ENCODE results near the gene GAMT.
A peak's percentile ranks its signal among the peaks of the same experiment; 100 is the strongest.

Gene GAMT

DNA sequence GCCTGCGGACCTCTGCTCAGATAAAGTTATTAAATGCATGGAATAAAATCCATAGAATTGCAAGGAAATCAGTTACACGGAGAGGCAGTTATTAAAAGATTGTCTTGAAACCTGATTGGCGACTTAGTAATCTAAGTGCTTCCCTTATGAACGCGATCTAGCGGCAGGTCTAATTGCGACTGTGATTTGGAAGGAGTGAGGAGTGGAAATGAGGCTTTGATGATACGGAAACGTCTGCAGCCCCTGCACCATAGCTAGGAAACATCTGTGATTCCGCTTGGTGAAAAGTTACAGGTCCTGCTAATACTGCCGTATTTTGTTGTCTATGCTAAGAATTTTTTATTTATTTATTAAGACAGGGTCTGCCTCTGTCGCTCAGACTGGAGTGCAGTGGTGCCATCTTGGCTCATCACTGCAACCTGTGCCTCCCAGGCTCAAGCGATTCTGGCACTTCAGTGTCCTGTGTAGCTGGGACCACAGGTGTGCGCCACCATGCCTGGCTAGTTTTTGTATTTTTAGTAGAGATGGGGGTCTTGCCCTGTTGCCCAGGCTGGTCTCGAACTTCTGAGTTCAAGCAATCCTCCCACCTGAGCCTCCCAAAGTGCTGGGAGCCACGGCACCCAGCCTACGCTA is 16.7 kb downstream of the GAMT start:
- peak overlapping the region; percentile 91 for H3K9ac ChIP-seq (ENCODE audit: low read length)
- no peaks in the 10 kb centered on the region for H4K20me1 ChIP-seq (ENCODE audit: insufficient read depth, low read length)
- no peaks in the 10 kb centered on the region for H3K9me2 ChIP-seq (replicated peaks; ENCODE audit: insufficient read depth, low read length)
- TF ChIP-seq, protein P1, sequence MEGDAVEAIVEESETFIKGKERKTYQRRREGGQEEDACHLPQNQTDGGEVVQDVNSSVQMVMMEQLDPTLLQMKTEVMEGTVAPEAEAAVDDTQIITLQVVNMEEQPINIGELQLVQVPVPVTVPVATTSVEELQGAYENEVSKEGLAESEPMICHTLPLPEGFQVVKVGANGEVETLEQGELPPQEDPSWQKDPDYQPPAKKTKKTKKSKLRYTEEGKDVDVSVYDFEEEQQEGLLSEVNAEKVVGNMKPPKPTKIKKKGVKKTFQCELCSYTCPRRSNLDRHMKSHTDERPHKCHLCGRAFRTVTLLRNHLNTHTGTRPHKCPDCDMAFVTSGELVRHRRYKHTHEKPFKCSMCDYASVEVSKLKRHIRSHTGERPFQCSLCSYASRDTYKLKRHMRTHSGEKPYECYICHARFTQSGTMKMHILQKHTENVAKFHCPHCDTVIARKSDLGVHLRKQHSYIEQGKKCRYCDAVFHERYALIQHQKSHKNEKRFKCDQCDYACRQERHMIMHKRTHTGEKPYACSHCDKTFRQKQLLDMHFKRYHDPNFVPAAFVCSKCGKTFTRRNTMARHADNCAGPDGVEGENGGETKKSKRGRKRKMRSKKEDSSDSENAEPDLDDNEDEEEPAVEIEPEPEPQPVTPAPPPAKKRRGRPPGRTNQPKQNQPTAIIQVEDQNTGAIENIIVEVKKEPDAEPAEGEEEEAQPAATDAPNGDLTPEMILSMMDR (IDR thresholded peaks at IDR 0.05; ENCODE audit: low read length) = no peak
- TF ChIP-seq EZH2phosphoT487 (IDR thresholded peaks at IDR 0.05; ENCODE audit: low read length) = no peak
- TF ChIP-seq EZH2 (optimal IDR thresholded peaks at IDR 0.05; ENCODE audit: low read depth, low read length) = no peak
- H3K36me3 ChIP-seq (replicated peaks; ENCODE audit: insufficient read depth, low read length) = no peaks in the 10 kb centered on the region; the same call in 1 of the 2 replicates
- H3K9me3 ChIP-seq (replicated peaks; ENCODE audit: insufficient read depth, low read length) = no peaks in the 10 kb centered on the region
- H3K27me3 ChIP-seq (replicated peaks; ENCODE audit: insufficient read depth, low read length) = no peaks in the 10 kb centered on the region
- H2AFZ ChIP-seq (ENCODE audit: low read length) = peak overlapping the region; percentile 75
- H3K4me3 ChIP-seq (ENCODE audit: low read length) = peak overlapping the region; percentile 96
- peaks cover 20% of the 10 kb centered on the region for H3F3A ChIP-seq (ENCODE audit: insufficient read depth, low read length)
- peak overlapping the region; percentile 78; the same call in 1 of the 2 replicates for H3K27ac ChIP-seq (ENCODE audit: low read length)
- 0 out of 2 replicates have a peak, but pooled peaks cover 3% of the 10 kb centered on the region for H3K4me1 ChIP-seq (ENCODE audit: low read length)
- peaks cover 54% of the 10 kb centered on the region for H3K79me2 ChIP-seq (ENCODE audit: low read length)
- peak; percentile 43 for DNase-seq
- H3K4me2 ChIP-seq (ENCODE audit: low read depth, low read length) = peak overlapping the region; percentile 85

DNA sequence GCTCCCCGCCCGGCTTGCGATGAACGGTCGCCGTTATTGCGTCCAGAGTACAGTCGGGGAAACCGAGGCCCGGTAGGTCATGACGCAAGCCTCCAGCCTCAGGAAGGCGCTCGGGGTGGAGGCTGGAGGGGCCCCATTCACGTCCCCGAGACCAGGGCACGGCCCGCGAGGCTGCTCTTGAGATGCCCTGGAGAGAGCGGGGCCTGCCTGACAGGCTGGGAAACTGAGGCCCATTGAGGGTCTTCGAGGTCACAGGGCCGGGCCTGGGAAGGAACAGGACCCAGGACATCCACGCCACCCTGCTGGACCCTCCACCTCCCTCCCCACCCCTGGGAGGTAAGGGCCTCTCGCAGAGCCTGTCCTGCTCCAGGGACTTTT is 17.3 kb downstream of the GAMT start:
- DNase-seq = no peak
- peak overlapping the region; percentile 91 for H3K9ac ChIP-seq (ENCODE audit: low read length)
- no peaks in the 10 kb centered on the region for H4K20me1 ChIP-seq (ENCODE audit: insufficient read depth, low read length)
- TF ChIP-seq, protein P1 (IDR thresholded peaks at IDR 0.05; ENCODE audit: low read length) = no peak
- TF ChIP-seq EZH2phosphoT487 (IDR thresholded peaks at IDR 0.05; ENCODE audit: low read length) = no peak
- peak overlapping the region; percentile 75 for H2AFZ ChIP-seq (ENCODE audit: low read length)
- H3K27ac ChIP-seq (ENCODE audit: low read length) = peak overlapping the region; percentile 78; the same call in 1 of the 2 replicates
- H3K4me1 ChIP-seq (ENCODE audit: low read length) = 0 out of 2 replicates have a peak, but pooled peaks cover 3% of the 10 kb centered on the region
- H3K4me3 ChIP-seq (ENCODE audit: low read length) = peak overlapping the region; percentile 96
- H3K79me2 ChIP-seq (ENCODE audit: low read length) = peaks cover 49% of the 10 kb centered on the region
- no peaks in the 10 kb centered on the region for H3K27me3 ChIP-seq (replicated peaks; ENCODE audit: insufficient read depth, low read length)
- H3K9me2 ChIP-seq (replicated peaks; ENCODE audit: insufficient read depth, low read length) = no peaks in the 10 kb centered on the region
- H3K36me3 ChIP-seq (replicated peaks; ENCODE audit: insufficient read depth, low read length) = no peaks in the 10 kb centered on the region; the same call in 1 of the 2 replicates
- H3F3A ChIP-seq (ENCODE audit: insufficient read depth, low read length) = peaks cover 20% of the 10 kb centered on the region
- peak overlapping the region; percentile 85 for H3K4me2 ChIP-seq (ENCODE audit: low read depth, low read length)
- H3K9me3 ChIP-seq (replicated peaks; ENCODE audit: insufficient read depth, low read length) = no peaks in the 10 kb centered on the region

DNA sequence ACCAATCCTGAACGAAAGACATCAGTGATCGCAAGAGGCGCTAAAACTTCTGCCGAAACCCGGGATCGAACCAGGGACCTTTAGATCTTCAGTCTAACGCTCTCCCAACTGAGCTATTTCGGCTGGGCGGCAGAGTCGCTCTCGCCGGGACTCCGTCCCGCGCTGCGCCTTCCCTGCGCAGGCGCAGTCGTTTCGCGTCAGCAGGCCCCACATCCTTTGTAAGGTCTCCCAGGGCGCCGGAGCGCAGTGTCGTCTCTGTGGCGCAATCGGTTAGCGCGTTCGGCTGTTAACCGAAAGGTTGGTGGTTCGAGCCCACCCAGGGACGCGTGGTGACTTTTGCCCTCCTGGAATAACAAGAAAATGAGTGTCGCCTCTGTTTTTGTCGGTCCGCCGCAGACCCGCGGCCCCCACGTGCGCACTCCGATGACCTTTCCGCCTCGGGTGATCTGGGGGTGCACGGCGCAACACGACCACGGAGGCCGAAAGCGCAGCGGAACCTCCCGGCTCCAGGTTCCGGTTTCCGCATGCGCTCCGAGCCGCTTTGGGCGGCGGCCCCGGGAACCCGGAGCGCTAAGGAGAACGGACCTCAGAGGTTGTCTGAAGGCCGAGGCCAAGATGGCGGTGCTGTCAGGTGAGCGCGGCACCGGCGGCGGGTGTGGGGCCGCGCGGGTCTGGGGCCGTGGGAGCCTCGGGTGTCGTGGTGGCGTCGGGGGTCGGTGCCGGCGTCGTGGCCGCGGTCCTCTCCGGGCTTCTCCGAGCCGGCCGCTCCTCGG is 17.8 kb downstream of the GAMT start, which contains the start of gene NDUFS7:
Gene NDUFS7, plus strand, starts transcription at position 596 of the 773 bp plus-strand sequence. Its CDS starts 20 bp downstream, at position 616.
- H4K20me1 ChIP-seq (ENCODE audit: insufficient read depth, low read length) = no peaks in the 10 kb centered on the region
- H3K4me3 ChIP-seq (ENCODE audit: low read length) = peak within 1 kb of the TSS; percentile 96
- no peaks in the 10 kb centered on the region for H3K9me3 ChIP-seq (replicated peaks; ENCODE audit: insufficient read depth, low read length)
- peak within 1 kb of the TSS; percentile 91 for H3K9ac ChIP-seq (ENCODE audit: low read length)
- H3K4me2 ChIP-seq (ENCODE audit: low read depth, low read length) = peak within 1 kb of the TSS; percentile 85
- peak; percentile 94 for DNase-seq
- H3K27ac ChIP-seq (ENCODE audit: low read length) = peak within 1 kb of the TSS; percentile 78; the same call in 1 of the 2 replicates
- no peaks in the 10 kb centered on the region for H3K27me3 ChIP-seq (replicated peaks; ENCODE audit: insufficient read depth, low read length)
- H3K79me2 ChIP-seq (ENCODE audit: low read length) = peaks cover 45% of the 10 kb centered on the region
- 0 out of 2 replicates have a peak, but pooled peaks cover 3% of the 10 kb centered on the region for H3K4me1 ChIP-seq (ENCODE audit: low read length)
- H3K36me3 ChIP-seq (replicated peaks; ENCODE audit: insufficient read depth, low read length) = no peaks in the 10 kb centered on the region
- peaks cover 20% of the 10 kb centered on the region for H3F3A ChIP-seq (ENCODE audit: insufficient read depth, low read length)
- TF ChIP-seq, protein P1 (IDR thresholded peaks at IDR 0.05; ENCODE audit: low read length) = peak; percentile 36
- TF ChIP-seq EZH2 (optimal IDR thresholded peaks at IDR 0.05; ENCODE audit: low read depth, low read length) = no peak
- no peaks in the 10 kb centered on the region for H3K9me2 ChIP-seq (replicated peaks; ENCODE audit: insufficient read depth, low read length)
- peak within 1 kb of the TSS; percentile 75 for H2AFZ ChIP-seq (ENCODE audit: low read length)

Measured in MM.1S (cell line).